ENCODE results near the gene FCHO1. TPM values are rescaled to one million over a fixed set of nuclear protein-coding genes. Genes with fewer than 3 reads are reported as not detected.

Gene FCHO1
- total RNA-seq, 2 experiments from 2014 or later = 85.6 to 107 TPM

- intact Hi-C loops (cut with micrococcal nuclease; ENCODE audit: unreplicated experiment) = no loop called here
- Histone ChIP-seq H2AFZ (ENCODE audit: low read length) (no peak overlapping the region), H3K36me3 (ENCODE audit: insufficient read depth, low read length) (peaks cover 83% of the 10 kb centered on the region)
These were observed 27.1 kb downstream of the FCHO1 start for GRCh38 chr19:17778251-17778967.

GRCh38 chr19:17778968-17779929, 28.0 kb downstream of the FCHO1 start:
- no peak for DNase-seq (ENCODE audit: low spot score)
- peaks cover 12% of the 10 kb centered on the region for H3K4me1 ChIP-seq (ENCODE audit: insufficient read depth, low read length, poor library complexity, severe bottlenecking)
- H3K9me3 ChIP-seq (ENCODE audit: low read length) = no peaks in the 10 kb centered on the region
- no peak overlapping the region for H3K4me3 ChIP-seq (ENCODE audit: low read depth, low read length, poor library complexity, severe bottlenecking)
- ChIA-PET POLR2A (interaction anchor here (0.6 kb wide), 1 partner anchor 302 kb away, joined by 6 read pairs; no protein-coding TSS in a partner anchor), CTCF (ENCODE audit: unreplicated experiment) (no interaction called here)
- H2AFZ ChIP-seq (ENCODE audit: low read length) = no peak overlapping the region
- no peaks in the 10 kb centered on the region for H4K20me1 ChIP-seq (ENCODE audit: insufficient read depth, low read length)
- no peak overlapping the region for H3K4me2 ChIP-seq (ENCODE audit: low read length)
- TF ChIP-seq, protein P1, sequence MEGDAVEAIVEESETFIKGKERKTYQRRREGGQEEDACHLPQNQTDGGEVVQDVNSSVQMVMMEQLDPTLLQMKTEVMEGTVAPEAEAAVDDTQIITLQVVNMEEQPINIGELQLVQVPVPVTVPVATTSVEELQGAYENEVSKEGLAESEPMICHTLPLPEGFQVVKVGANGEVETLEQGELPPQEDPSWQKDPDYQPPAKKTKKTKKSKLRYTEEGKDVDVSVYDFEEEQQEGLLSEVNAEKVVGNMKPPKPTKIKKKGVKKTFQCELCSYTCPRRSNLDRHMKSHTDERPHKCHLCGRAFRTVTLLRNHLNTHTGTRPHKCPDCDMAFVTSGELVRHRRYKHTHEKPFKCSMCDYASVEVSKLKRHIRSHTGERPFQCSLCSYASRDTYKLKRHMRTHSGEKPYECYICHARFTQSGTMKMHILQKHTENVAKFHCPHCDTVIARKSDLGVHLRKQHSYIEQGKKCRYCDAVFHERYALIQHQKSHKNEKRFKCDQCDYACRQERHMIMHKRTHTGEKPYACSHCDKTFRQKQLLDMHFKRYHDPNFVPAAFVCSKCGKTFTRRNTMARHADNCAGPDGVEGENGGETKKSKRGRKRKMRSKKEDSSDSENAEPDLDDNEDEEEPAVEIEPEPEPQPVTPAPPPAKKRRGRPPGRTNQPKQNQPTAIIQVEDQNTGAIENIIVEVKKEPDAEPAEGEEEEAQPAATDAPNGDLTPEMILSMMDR (conservative IDR thresholded peaks at IDR 0.05; ENCODE audit: low read length) = no peak
- no peak for TF ChIP-seq EZH2phosphoT487 (IDR thresholded peaks at IDR 0.05; ENCODE audit: borderline replicate concordance, low read depth, low read length)
- no peaks in the 10 kb centered on the region for H3K9me2 ChIP-seq (ENCODE audit: insufficient read depth, low read length)
- H3K79me2 ChIP-seq (ENCODE audit: insufficient read depth, low read depth, low read length) = no peaks in the 10 kb centered on the region
- peaks cover 85% of the 10 kb centered on the region for H3K36me3 ChIP-seq (ENCODE audit: insufficient read depth, low read length)
- no peak overlapping the region for H3K27ac ChIP-seq (ENCODE audit: low read depth, low read length, poor library complexity, severe bottlenecking)
- no TSS peak for BruUV-seq (replicated peaks)
- intact Hi-C loops (cut with micrococcal nuclease; ENCODE audit: unreplicated experiment) = no loop called here

More at GRCh38 chr19:17778251-17778967, 27.1 kb downstream of the FCHO1 start:
- Histone ChIP-seq H3K9me2 (ENCODE audit: insufficient read depth, low read length) (no peaks in the 10 kb centered on the region), H3K4me2 (ENCODE audit: low read length) (no peak overlapping the region), H3K4me3 (ENCODE audit: low read depth, low read length, poor library complexity, severe bottlenecking) (no peak overlapping the region), H3K9me3 (ENCODE audit: low read length) (no peaks in the 10 kb centered on the region), H3K4me1 (ENCODE audit: insufficient read depth, low read length, poor library complexity, severe bottlenecking) (peaks cover 12% of the 10 kb centered on the region), H4K20me1 (ENCODE audit: insufficient read depth, low read length) (no peaks in the 10 kb centered on the region), H3K27ac (ENCODE audit: low read depth, low read length, poor library complexity, severe bottlenecking) (no peak overlapping the region), H3K79me2 (ENCODE audit: insufficient read depth, low read depth, low read length) (no peaks in the 10 kb centered on the region)
- TF ChIP-seq EZH2phosphoT487 (IDR thresholded peaks at IDR 0.05; ENCODE audit: borderline replicate concordance, low read depth, low read length) = no peak
- TF ChIP-seq, protein P1 (conservative IDR thresholded peaks at IDR 0.05; ENCODE audit: low read length) = no peak
- ChIA-PET CTCF (ENCODE audit: unreplicated experiment) (no interaction called here), POLR2A (interaction anchor here (0.9 kb wide), 1 partner anchor 11 kb away, joined by 4 read pairs; no protein-coding TSS in a partner anchor)
- no TSS peak for BruUV-seq (replicated peaks)
- peak; percentile 79 for DNase-seq (ENCODE audit: low spot score)

Measured in OCI-LY7 (cell line).